ENCODE results near the gene DOCK3.

DNA sequence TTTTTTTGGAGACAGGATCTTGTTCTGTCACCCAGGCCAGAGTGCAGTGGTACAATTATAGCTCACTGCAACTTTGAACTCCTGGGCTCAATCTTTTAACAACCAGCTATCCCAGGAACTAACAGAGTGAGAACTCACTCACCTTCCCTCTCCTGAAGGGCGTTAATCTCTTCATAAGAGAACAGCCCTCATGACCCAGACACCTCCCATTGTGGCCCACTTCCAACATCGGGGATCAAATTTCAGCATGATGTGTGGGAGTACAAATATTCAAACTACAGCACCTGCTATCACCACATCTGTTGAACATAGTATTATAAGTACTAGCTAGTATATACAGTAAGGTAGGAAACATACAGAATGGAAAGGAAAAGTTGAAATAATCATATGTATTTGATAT lies 132.5 kb downstream of the DOCK3 start:
- TF ChIP-seq NR3C1 (CRISPR knock-in tag; conservative IDR thresholded peaks at IDR 0.05; ENCODE audit: low read depth) (no peak), TP53 (CRISPR knock-in tag; IDR thresholded peaks at IDR 0.05) (no peak), ZNF121 (CRISPR knock-in tag; IDR thresholded peaks at IDR 0.05) (no peak), SP1 (CRISPR knock-in tag; conservative IDR thresholded peaks at IDR 0.05) (no peak), EMX1 (CRISPR knock-in tag; IDR thresholded peaks at IDR 0.05) (no peak), ETV6 (CRISPR knock-in tag; IDR thresholded peaks at IDR 0.05) (no peak), GABPB1 (CRISPR knock-in tag; IDR thresholded peaks at IDR 0.05) (no peak), ZNF263 (CRISPR knock-in tag; IDR thresholded peaks at IDR 0.05; ENCODE audit: low read depth) (no peak)
- TF ChIP-seq, protein P1, sequence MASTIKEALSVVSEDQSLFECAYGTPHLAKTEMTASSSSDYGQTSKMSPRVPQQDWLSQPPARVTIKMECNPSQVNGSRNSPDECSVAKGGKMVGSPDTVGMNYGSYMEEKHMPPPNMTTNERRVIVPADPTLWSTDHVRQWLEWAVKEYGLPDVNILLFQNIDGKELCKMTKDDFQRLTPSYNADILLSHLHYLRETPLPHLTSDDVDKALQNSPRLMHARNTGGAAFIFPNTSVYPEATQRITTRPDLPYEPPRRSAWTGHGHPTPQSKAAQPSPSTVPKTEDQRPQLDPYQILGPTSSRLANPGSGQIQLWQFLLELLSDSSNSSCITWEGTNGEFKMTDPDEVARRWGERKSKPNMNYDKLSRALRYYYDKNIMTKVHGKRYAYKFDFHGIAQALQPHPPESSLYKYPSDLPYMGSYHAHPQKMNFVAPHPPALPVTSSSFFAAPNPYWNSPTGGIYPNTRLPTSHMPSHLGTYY (CRISPR knock-in tag; IDR thresholded peaks at IDR 0.05): no peak
- TF ChIP-seq, protein P2, sequence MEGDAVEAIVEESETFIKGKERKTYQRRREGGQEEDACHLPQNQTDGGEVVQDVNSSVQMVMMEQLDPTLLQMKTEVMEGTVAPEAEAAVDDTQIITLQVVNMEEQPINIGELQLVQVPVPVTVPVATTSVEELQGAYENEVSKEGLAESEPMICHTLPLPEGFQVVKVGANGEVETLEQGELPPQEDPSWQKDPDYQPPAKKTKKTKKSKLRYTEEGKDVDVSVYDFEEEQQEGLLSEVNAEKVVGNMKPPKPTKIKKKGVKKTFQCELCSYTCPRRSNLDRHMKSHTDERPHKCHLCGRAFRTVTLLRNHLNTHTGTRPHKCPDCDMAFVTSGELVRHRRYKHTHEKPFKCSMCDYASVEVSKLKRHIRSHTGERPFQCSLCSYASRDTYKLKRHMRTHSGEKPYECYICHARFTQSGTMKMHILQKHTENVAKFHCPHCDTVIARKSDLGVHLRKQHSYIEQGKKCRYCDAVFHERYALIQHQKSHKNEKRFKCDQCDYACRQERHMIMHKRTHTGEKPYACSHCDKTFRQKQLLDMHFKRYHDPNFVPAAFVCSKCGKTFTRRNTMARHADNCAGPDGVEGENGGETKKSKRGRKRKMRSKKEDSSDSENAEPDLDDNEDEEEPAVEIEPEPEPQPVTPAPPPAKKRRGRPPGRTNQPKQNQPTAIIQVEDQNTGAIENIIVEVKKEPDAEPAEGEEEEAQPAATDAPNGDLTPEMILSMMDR (IDR thresholded peaks at IDR 0.05): no peak
- TF ChIP-seq, protein P3, sequence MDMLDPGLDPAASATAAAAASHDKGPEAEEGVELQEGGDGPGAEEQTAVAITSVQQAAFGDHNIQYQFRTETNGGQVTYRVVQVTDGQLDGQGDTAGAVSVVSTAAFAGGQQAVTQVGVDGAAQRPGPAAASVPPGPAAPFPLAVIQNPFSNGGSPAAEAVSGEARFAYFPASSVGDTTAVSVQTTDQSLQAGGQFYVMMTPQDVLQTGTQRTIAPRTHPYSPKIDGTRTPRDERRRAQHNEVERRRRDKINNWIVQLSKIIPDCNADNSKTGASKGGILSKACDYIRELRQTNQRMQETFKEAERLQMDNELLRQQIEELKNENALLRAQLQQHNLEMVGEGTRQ (CRISPR knock-in tag; IDR thresholded peaks at IDR 0.05): no peak

Data from WTC11 (cell line).